ENCODE results near the gene IQGAP3. TPM values are rescaled to one million over a fixed set of nuclear protein-coding genes. Genes with fewer than 3 reads are reported as not detected.

The IQGAP3 gene
- total and polyA plus RNA-seq, 2 of the 4 experiments (the other 2 are of a cell fraction) = 12.5 to 13.6 TPM

DNA sequence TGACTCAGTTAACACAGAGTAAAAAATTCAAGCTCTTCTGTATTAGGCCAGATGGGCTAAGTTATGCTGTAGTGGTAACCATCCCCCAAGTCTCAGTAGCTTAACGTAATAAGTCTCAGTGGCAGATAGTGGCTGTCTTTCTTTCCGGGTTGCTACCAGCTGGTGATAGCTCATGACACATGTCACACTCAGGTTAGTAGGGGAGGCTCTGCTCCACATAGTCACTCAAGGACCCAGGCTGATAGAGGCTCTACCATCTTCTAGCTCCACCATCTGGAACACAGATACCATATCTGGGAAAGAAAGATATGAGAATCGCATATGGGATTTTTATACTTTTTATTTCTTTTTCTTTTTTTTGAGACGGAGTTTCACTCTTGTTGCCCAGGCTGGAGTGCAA, 55.5 kb downstream of the IQGAP3 start:
- H3K9me1 ChIP-seq (ENCODE audit: insufficient read depth, low read length) = no peaks in the 10 kb centered on the region
- no peak overlapping the region for H3K23ac ChIP-seq (ENCODE audit: low read depth, low read length)
- no peak overlapping the region for H3K56ac ChIP-seq (ENCODE audit: extremely low read depth, insufficient read depth, low read length)
- H2AK9ac ChIP-seq (replicated peaks; ENCODE audit: low read depth, low read length, poor library complexity) = no peak overlapping the region
- no peaks in the 10 kb centered on the region for H3K36me3 ChIP-seq (ENCODE audit: control insufficient read depth, insufficient read depth, low read length)
- no peak overlapping the region for H3K4me3 ChIP-seq (ENCODE audit: insufficient read depth, low read depth, low read length)
- no peak overlapping the region for H3K27ac ChIP-seq (ENCODE audit: insufficient read depth, low read length)
- no peak for ATAC-seq (ENCODE audit: low read depth)
- no peak overlapping the region for H4K8ac ChIP-seq (ENCODE audit: low read depth in 2 of 2, low read length in 2 of 2)
- no CpG with 5 or more reads among the region's 4 CpGs for WGBS, 2 experiments (ENCODE audit: extremely low coverage in 2 of 2, insufficient read length in 1 of 2)
- no peak overlapping the region for H3K4ac ChIP-seq (ENCODE audit: low read depth, low read length)
- H2BK120ac ChIP-seq (ENCODE audit: low read depth, low read length) = no peak overlapping the region
- no peak overlapping the region for H4K91ac ChIP-seq (ENCODE audit: insufficient read depth, low read depth, low read length)
- H3K9me3 ChIP-seq (ENCODE audit: control insufficient read depth, insufficient read depth, low read length) = no peaks in the 10 kb centered on the region
- ChIA-PET POLR2A (ENCODE audit: unreplicated experiment) (no interaction called here), CTCF (no interaction called here)
- no peak overlapping the region for H3K4me2 ChIP-seq (ENCODE audit: low read depth, low read length)
- TF ChIP-seq MAFK (IDR thresholded peaks at IDR 0.05; ENCODE audit: low read depth, low read length) (no peak), MXI1 (IDR thresholded peaks at IDR 0.05; ENCODE audit: borderline replicate concordance, low read depth, low read length) (no peak), MAZ (IDR thresholded peaks at IDR 0.05; ENCODE audit: borderline replicate concordance, low read depth, low read length) (no peak), RFX5 (IDR thresholded peaks at IDR 0.05; ENCODE audit: low read depth, low read length) (no peak), BHLHE40 (IDR thresholded peaks at IDR 0.05; ENCODE audit: low read depth, low read length) (no peak), CHD1 (IDR thresholded peaks at IDR 0.05; ENCODE audit: low read depth, low read length) (no peak), RCOR1 (IDR thresholded peaks at IDR 0.05; ENCODE audit: insufficient replicate concordance, low read length) (no peak), FOS (IDR thresholded peaks at IDR 0.05; ENCODE audit: low read depth, low read length) (no peak), POLR2A (IDR thresholded peaks at IDR 0.05; ENCODE audit: low read depth, low read length) (no peak), USF2 (IDR thresholded peaks at IDR 0.05; ENCODE audit: low read depth, low read length) (no peak), SMC3 (IDR thresholded peaks at IDR 0.05; ENCODE audit: low read depth, low read length) (no peak), NFE2L2 (IDR thresholded peaks at IDR 0.05; ENCODE audit: low read depth, low read length) (no peak), CEBPB (IDR thresholded peaks at IDR 0.05; ENCODE audit: low read depth, low read length) (no peak), ELK1 (IDR thresholded peaks at IDR 0.05; ENCODE audit: borderline replicate concordance, low read depth, low read length) (no peak), RAD21 (IDR thresholded peaks at IDR 0.05; ENCODE audit: low read length) (no peak)
- TF ChIP-seq, protein P1, sequence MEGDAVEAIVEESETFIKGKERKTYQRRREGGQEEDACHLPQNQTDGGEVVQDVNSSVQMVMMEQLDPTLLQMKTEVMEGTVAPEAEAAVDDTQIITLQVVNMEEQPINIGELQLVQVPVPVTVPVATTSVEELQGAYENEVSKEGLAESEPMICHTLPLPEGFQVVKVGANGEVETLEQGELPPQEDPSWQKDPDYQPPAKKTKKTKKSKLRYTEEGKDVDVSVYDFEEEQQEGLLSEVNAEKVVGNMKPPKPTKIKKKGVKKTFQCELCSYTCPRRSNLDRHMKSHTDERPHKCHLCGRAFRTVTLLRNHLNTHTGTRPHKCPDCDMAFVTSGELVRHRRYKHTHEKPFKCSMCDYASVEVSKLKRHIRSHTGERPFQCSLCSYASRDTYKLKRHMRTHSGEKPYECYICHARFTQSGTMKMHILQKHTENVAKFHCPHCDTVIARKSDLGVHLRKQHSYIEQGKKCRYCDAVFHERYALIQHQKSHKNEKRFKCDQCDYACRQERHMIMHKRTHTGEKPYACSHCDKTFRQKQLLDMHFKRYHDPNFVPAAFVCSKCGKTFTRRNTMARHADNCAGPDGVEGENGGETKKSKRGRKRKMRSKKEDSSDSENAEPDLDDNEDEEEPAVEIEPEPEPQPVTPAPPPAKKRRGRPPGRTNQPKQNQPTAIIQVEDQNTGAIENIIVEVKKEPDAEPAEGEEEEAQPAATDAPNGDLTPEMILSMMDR (conservative IDR thresholded peaks at IDR 0.05; ENCODE audit: low read depth, low read length) = no peak
- H2AK5ac ChIP-seq (ENCODE audit: low read depth, low read length) = no peak overlapping the region
- H3K4me1 ChIP-seq (ENCODE audit: control insufficient read depth, insufficient read depth, low read length) = no peaks in the 10 kb centered on the region
- no TSS peak for BruUV-seq (replicated peaks)
- no peak overlapping the region for H2BK5ac ChIP-seq (ENCODE audit: low read depth, low read length, poor library complexity, severe bottlenecking)
- no peak overlapping the region for H4K5ac ChIP-seq (ENCODE audit: low read depth, low read length)
- H3K27me3 ChIP-seq (ENCODE audit: control insufficient read depth, insufficient read depth, low read length) = no peaks in the 10 kb centered on the region
- H3K14ac ChIP-seq (replicated peaks; ENCODE audit: low read depth, low read length) = no peak overlapping the region
- H3K79me1 ChIP-seq (ENCODE audit: low read depth in 1 of 2, low read length in 2 of 2) = no peaks in the 10 kb centered on the region
- no peak overlapping the region for H3K9ac ChIP-seq (ENCODE audit: low read depth, low read length)
- in situ Hi-C loops (cut with MboI; ENCODE audit: low sequenced_read_pairs) (no loop called here), intact Hi-C loops (cut with micrococcal nuclease) (no loop called here), dilution Hi-C loops (cut with HindIII; ENCODE audit: low sequenced_read_pairs, unreplicated experiment) (no loop called here)
- H2AFZ ChIP-seq (replicated peaks; ENCODE audit: low read length, poor library complexity) = no peak overlapping the region
- H3K18ac ChIP-seq (ENCODE audit: low read depth, low read length) = no peak overlapping the region
- H2BK20ac ChIP-seq (ENCODE audit: low read depth, low read length) = no peak overlapping the region
- H2BK15ac ChIP-seq (ENCODE audit: low read depth, low read length) = no peak overlapping the region
- no peak for DNase-seq
- H4K20me1 ChIP-seq (ENCODE audit: insufficient read depth, low read length) = no peaks in the 10 kb centered on the region
